Smooth muscle cell (in vitro differentiated cells): ENCODE measurements around the gene UMAD1. TPM values are rescaled to one million over a fixed set of nuclear protein-coding genes. Genes with fewer than 3 reads are reported as not detected.

Source experiments
- DNase-seq: peaks from one replicate; lab custom pipeline; 2025; ENCODE audit not compliant: unreplicated experiment; lab: John Stamatoyannopoulos, UW
- H2AFZ ChIP-seq: fragments of 200-600 bp; sonication (generic); 2 replicates; pipeline ENCODE4 v1.6.0; 2016; ENCODE audit warnings: antibody characterized with exemption, low read depth, mild to moderate bottlenecking
- H3F3A ChIP-seq: fragments of 200-600 bp; sonication (generic); 2 replicates; pipeline ENCODE4 v1.6.0; 2017; ENCODE audit warnings: antibody characterized with exemption, low read depth
- H3K27ac ChIP-seq: fragments of 200-600 bp; sonication (generic); 2 replicates; pipeline ENCODE4 v1.5.1; 2016; ENCODE audit warnings: low read depth, mild to moderate bottlenecking
- H3K27me3 ChIP-seq: fragments of 200-600 bp; sonication (generic); 2 replicates; pipeline ENCODE4 v1.6.1; 2016; ENCODE audit warnings: low read depth, mild to moderate bottlenecking
- H3K36me3 ChIP-seq: fragments of 200-600 bp; sonication (generic); 2 replicates; pipeline ENCODE4 v1.5.1; 2016; ENCODE audit warnings: low read depth
- H3K4me1 ChIP-seq: fragments of 200-600 bp; sonication (generic); 2 replicates; pipeline ENCODE4 v1.5.1; 2016; ENCODE audit warnings: low read depth
- H3K4me2 ChIP-seq: fragments of 200-600 bp; sonication (generic); 2 replicates; pipeline ENCODE4 v1.6.0; 2016; ENCODE audit warnings: mild to moderate bottlenecking
- H3K4me3 ChIP-seq: fragments of 200-600 bp; sonication (generic); 2 replicates; pipeline ENCODE4 v1.5.1; 2016; ENCODE audit warnings: mild to moderate bottlenecking
- H3K79me2 ChIP-seq: fragments of 200-600 bp; sonication (generic); 2 replicates; pipeline ENCODE4 v1.6.0; 2016; ENCODE audit warnings: low read depth, mild to moderate bottlenecking
- H3K9ac ChIP-seq: fragments of 200-600 bp; sonication (generic); 2 replicates; pipeline ENCODE4 v1.6.0; 2016; ENCODE audit warnings: low read depth
- H3K9me3 ChIP-seq: fragments of 200-600 bp; sonication (generic); replicated peaks from 2 replicates; pipeline ENCODE4 v1.5.1; 2016; ENCODE audit warnings: low read depth
- H4K20me1 ChIP-seq: fragments of 200-600 bp; sonication (generic); 2 replicates; pipeline ENCODE4 v1.6.0; 2016; ENCODE audit warnings: low read depth
- WGBS: methylation state at CpG from one replicate; pipeline ENCODE4 v1.1.7; 2016; ENCODE audit warnings: low lambda C conversion rate; 5-methylcytosine and 5-hydroxymethylcytosine counted together
- polyA plus RNA-seq: library from polyadenylated mRNA; unstranded; fragments of >200 nt; fragmentation: Nextera tagmentation; extraction: Ambion mirVana; gene quantifications from 2 replicates; pipeline ENCODE4 v1.2.1, GENCODE V29; 2016
- small RNA-seq: library from RNA; depleted of rRNA; stranded (forward); fragments of <200 nt; gene quantifications from one replicate; pipeline ENCODE3, GENCODE V24; 2014
- total RNA-seq: library from RNA; depleted of rRNA; stranded (reverse); fragments of >200 nt; gene quantifications from 2 replicates; pipeline ENCODE4 v1.2.3, GENCODE V29; 2014
- TF ChIP-seq, protein P1 (sequence below): fragments of 200-600 bp; sonication (generic); IDR thresholded peaks from 2 replicates; pipeline ENCODE4 v1.5.1; 2017; ENCODE audit warnings: borderline replicate concordance, mild to moderate bottlenecking, antibody characterized with exemption; ENCODE audit not compliant: insufficient read depth, poor library complexity, severe bottlenecking

Gene UMAD1
- total and polyA plus RNA-seq, 2 experiments from 2014 or later: 13.7 to 24.3 TPM

DNA sequence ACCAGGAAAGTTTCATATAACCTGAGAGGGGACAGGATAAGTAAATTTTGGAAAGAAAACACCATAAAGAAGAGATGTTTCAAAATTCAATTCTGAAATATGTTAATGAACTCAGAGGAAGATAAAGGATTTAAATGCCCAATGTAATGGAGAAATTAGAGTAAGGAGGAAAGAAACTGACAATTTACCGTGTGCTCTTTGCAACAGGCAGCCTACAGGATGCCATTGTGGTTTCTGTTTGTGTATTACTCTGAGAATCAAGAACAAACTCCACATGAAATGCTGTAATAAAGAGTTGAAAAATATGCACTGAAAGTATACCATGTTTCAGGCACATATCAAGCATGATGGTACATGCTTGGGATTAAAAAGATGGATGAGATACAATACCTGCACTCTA lies 283.3 kb downstream of the UMAD1 start:
- Histone ChIP-seq H3K36me3 (no peaks in the 10 kb centered on the region), H4K20me1 (no peaks in the 10 kb centered on the region), H3K4me3 (no peak overlapping the region), H3F3A (no peaks in the 10 kb centered on the region), H3K9ac (no peak overlapping the region), H2AFZ (no peak overlapping the region), H3K79me2 (no peaks in the 10 kb centered on the region), H3K27me3 (no peaks in the 10 kb centered on the region), H3K27ac (no peak overlapping the region), H3K4me1 (peaks cover 13% of the 10 kb centered on the region), H3K4me2 (no peak overlapping the region), H3K9me3 (no peaks in the 10 kb centered on the region)
- WGBS: 77% methylated on average over 1 of the region's 1 CpG
- TF ChIP-seq, protein P1, sequence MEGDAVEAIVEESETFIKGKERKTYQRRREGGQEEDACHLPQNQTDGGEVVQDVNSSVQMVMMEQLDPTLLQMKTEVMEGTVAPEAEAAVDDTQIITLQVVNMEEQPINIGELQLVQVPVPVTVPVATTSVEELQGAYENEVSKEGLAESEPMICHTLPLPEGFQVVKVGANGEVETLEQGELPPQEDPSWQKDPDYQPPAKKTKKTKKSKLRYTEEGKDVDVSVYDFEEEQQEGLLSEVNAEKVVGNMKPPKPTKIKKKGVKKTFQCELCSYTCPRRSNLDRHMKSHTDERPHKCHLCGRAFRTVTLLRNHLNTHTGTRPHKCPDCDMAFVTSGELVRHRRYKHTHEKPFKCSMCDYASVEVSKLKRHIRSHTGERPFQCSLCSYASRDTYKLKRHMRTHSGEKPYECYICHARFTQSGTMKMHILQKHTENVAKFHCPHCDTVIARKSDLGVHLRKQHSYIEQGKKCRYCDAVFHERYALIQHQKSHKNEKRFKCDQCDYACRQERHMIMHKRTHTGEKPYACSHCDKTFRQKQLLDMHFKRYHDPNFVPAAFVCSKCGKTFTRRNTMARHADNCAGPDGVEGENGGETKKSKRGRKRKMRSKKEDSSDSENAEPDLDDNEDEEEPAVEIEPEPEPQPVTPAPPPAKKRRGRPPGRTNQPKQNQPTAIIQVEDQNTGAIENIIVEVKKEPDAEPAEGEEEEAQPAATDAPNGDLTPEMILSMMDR: no peak
- DNase-seq: no peak

DNA sequence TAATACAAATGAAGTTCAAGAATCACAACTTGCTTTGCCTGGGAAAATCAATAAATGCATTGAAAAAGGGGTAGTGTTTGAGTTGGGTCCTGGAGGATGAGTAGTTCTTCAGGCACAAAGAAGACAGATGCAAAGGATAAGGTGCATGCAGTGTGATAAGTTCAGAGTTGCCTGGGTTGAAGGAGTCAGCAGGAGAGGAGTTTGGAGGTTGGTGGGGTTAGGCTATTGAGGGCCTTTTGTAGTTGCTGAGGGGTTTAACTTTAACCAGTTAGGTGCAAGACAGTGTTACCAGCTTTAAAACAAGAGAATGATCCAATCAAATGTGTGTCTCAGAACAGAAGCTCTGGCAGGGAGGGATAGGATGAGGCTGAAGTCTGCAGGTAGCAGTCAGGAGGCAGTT lies 283.8 kb downstream of the UMAD1 start:
- H3K9me3 ChIP-seq: no peaks in the 10 kb centered on the region
- H3K9ac ChIP-seq: no peak overlapping the region
- no peak overlapping the region for H3K4me2 ChIP-seq
- H3K36me3 ChIP-seq: no peaks in the 10 kb centered on the region
- no peaks in the 10 kb centered on the region for H3K79me2 ChIP-seq
- no peak overlapping the region for H3K27ac ChIP-seq
- H3K4me1 ChIP-seq: peaks cover 13% of the 10 kb centered on the region
- H4K20me1 ChIP-seq: no peaks in the 10 kb centered on the region
- TF ChIP-seq, protein P1: no peak
- DNase-seq: no peak
- no peak overlapping the region for H3K4me3 ChIP-seq
- H2AFZ ChIP-seq: no peak overlapping the region
- H3K27me3 ChIP-seq: no peaks in the 10 kb centered on the region
- H3F3A ChIP-seq: no peaks in the 10 kb centered on the region

Small RNA genes within 50 kb of the gene (small RNA-seq; reads per million reads assigned to genes)
- not detected for gene RNU6-534P

Other genes starting within 250 kb of the UMAD1 start
- 0.04 and 0.13 TPM in 2 replicates for gene COL28A1, start 104.9 kb upstream of the UMAD1 start, total RNA-seq
- gene COL28A1, start 104.9 kb upstream of the UMAD1 start, polyA plus RNA-seq: not detected in 2 replicates
- gene MIOS, start 73.9 kb upstream of the UMAD1 start, total RNA-seq: 25.9 and 30.7 TPM in 2 replicates
- gene MIOS, start 73.9 kb upstream of the UMAD1 start, polyA plus RNA-seq: 10.3 and 16.5 TPM in 2 replicates
- 27.6 and 37.2 TPM in 2 replicates for gene RPA3, start 77.9 kb downstream of the UMAD1 start, total RNA-seq
- gene RPA3, start 77.9 kb downstream of the UMAD1 start, polyA plus RNA-seq: 63.7 and 75.4 TPM in 2 replicates